ENCODE results near the gene C2orf49.

The C2orf49 gene

GRCh38 chr2:105384216-105384615 is 46.9 kb downstream of the C2orf49 start:
- DNase-seq: no peak

GRCh38 chr2:105384861-105385260 is 47.5 kb downstream of the C2orf49 start:
- no peak for DNase-seq

GRCh38 chr2:105385731-105386540 is 48.6 kb downstream of the C2orf49 start:
- no peak for DNase-seq

- DNase-seq: no peak
Measured at GRCh38 chr2:105387225-105387624, 49.9 kb downstream of the C2orf49 start.

GRCh38 chr2:105388971-105389381 is 51.6 kb downstream of the C2orf49 start:
- no peak for DNase-seq

GRCh38 chr2:105390454-105390853 is 53.1 kb downstream of the C2orf49 start:
- DNase-seq: no peak

GRCh38 chr2:105391058-105391627 is 53.8 kb downstream of the C2orf49 start:
- DNase-seq: no peak

GRCh38 chr2:105391763-105392662 is 54.7 kb downstream of the C2orf49 start:
- no peak for DNase-seq

GRCh38 chr2:105393373-105394055 is 56.2 kb downstream of the C2orf49 start:
- DNase-seq: no peak

GRCh38 chr2:105394951-105395611 is 57.7 kb downstream of the C2orf49 start:
- no peak for DNase-seq

GRCh38 chr2:105395691-105396090 is 58.4 kb downstream of the C2orf49 start:
- DNase-seq: no peak

- no peak for DNase-seq
Measured at GRCh38 chr2:105396254-105397024, 59.1 kb downstream of the C2orf49 start.

GRCh38 chr2:105397025-105397722 is 59.8 kb downstream of the C2orf49 start:
- no peak for DNase-seq

- no peak for DNase-seq
Measured at GRCh38 chr2:105397953-105398335, 60.6 kb downstream of the C2orf49 start.

- DNase-seq: peak; percentile 56
Measured at GRCh38 chr2:105398336-105399206, 61.2 kb downstream of the C2orf49 start, which contains the start of gene FHL2. Gene FHL2 (minus strand): TSS chr2:105399051. CDS start chr2:105386516, 12,535 bp downstream.

Data from inflammatory macrophage treated with lipopolysaccharide for 4 hours (primary cell).